Heart left ventricle (tissue), 13 donors: Measurements from ENCODE around the gene MYO1E.

Experiments used
- POLR2A ChIP-seq, 2 donors: fragments of 450-650 bp; IDR thresholded peaks; one replicate each; pipeline ENCODE4 v1.6.1; 2017; ENCODE audit warnings: antibody characterized with exemption in 2 of 2, mild to moderate bottlenecking in 2 of 2, moderate library complexity in 2 of 2
- TF ChIP-seq, protein P1 (sequence below), 12 donors: fragments of 200-600 bp; sonication (generic) in 4 of 12; IDR thresholded peaks; one replicate each; pipeline versions ENCODE4 v1.5.0 to v1.8.0; 2018 to 2022; ENCODE audit warnings: antibody characterized with exemption in 12 of 12, mild to moderate bottlenecking in 5 of 12
- donor health status: ischemic (EF 13 %, LVEDD 7.1; RV severe dilation, severe dysfunction).
- donor health status: DM: no; HTN: yes; CAD: no.
- donor health status: DM: no; HTN: no; CAD: no.
- donor health status: ischemic (EF 25% LVEDD 6.9; RV normal size, moderate dysfunction).
- donor health status: ischemic (EF 25% LVEDD 5.7; RV mildly dilated, moderate dysfunction).
- donor health status: ischemic (EF 35%, LVEDD 5.7; RV mildly dilated, moderate dysfunction).
- donor health status: nonischemic (EF 11% LVEDD 7.7; RV severe dilation, severe dysfunction).
- donor health status: DM: yes; HTN: yes; CAD: no.
- donor health status: PGD.
- donor health status: ischemic (EF 29% LVEDD 5.4; RV normal size, mild dysfunction).
- donor health status: nonischemic (EF 23%, LVEDD 6.1; RV moderate dilation, normal function).

DNA sequence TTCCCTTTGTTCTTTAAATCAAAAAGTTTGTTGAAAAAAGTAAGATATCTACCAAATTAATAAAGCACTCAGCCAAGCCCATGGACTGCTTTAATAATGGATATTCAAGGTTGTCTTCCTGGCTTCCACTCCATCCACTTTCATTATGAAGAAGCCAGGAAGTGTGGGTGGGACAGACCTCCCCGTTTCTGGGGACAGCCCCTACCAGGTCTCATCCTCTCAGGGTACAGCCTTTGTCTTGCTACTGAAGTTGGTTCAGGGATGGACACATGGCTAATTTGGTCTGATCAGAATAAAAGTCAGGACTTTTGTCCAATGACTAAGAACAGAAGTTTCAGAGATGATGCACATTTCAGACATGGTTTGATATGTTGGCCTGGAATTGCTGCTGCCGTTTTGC, 235.1 kb downstream of the MYO1E start:
- TF ChIP-seq, protein P1, sequence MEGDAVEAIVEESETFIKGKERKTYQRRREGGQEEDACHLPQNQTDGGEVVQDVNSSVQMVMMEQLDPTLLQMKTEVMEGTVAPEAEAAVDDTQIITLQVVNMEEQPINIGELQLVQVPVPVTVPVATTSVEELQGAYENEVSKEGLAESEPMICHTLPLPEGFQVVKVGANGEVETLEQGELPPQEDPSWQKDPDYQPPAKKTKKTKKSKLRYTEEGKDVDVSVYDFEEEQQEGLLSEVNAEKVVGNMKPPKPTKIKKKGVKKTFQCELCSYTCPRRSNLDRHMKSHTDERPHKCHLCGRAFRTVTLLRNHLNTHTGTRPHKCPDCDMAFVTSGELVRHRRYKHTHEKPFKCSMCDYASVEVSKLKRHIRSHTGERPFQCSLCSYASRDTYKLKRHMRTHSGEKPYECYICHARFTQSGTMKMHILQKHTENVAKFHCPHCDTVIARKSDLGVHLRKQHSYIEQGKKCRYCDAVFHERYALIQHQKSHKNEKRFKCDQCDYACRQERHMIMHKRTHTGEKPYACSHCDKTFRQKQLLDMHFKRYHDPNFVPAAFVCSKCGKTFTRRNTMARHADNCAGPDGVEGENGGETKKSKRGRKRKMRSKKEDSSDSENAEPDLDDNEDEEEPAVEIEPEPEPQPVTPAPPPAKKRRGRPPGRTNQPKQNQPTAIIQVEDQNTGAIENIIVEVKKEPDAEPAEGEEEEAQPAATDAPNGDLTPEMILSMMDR (IDR thresholded peaks at IDR 0.05), result no peak
- no peak for TF ChIP-seq POLR2A (IDR thresholded peaks at IDR 0.05)
